DMS79 (cell line): Measurements from ENCODE around the gene ARHGAP42.
A peak's percentile ranks its signal among the peaks of the same experiment; 100 is the strongest.

Experiments used
- DNase-seq: peaks from one replicate; lab custom pipeline; 2025; lab: John Stamatoyannopoulos, UW

The ARHGAP42 gene

DNA sequence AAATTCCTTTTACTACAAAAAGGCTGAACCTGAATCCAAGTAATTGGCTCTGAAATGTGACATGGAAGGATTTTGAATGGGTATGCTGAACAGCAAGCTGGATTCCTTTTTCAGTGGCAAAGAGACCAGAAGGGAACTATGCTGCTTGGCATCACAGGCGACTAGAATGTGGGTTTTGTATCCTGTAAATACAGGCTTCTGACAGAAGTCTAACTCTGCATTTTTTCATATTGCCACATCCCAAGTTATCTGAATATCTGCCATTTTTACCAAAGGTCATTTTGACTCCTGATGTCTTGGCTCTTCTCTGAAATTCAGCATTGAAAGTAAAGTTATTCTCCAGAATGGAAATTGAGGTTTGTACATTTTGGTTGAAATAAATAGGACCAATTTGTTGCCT, 145.7 kb downstream of the ARHGAP42 start:
- no peak for DNase-seq

DNA sequence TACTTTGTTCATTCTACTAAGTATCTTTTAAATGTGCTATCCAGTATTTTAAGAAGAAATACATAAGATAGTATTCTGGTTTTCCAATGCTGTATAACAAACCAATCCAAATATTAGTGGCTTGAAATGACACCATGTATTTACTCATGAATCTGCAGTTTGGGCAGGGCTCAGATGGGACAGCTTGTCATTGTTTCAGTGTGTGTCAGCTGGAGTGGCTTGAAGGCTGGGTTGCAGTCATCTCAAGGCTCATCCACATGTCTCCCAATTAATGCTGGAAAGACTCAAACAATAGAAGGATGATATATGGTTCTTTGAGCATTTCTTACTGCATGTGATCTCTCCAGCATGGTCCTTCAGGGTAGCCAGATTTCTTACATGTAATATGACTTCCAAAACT, 146.2 kb downstream of the ARHGAP42 start:
- no peak for DNase-seq

DNA sequence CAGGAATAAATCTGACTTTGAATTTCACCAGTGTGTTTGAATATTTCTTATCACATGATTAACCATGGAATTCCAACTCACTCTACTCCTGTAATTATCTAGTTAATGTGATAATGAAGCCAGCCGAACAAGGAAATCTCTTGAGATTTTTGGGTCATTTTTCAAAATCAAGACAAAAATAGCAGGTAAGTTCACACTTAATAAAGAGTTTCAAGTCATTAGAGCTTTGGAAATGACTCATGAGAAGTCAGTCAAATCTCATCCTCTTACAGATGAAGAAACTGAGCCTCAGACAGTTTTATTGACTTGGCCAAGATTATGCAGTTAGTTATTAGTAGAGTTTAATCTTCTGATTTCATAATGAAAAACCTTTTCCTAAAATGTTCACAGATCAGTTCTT, 148.8 kb downstream of the ARHGAP42 start:
- DNase-seq: no peak

DNA sequence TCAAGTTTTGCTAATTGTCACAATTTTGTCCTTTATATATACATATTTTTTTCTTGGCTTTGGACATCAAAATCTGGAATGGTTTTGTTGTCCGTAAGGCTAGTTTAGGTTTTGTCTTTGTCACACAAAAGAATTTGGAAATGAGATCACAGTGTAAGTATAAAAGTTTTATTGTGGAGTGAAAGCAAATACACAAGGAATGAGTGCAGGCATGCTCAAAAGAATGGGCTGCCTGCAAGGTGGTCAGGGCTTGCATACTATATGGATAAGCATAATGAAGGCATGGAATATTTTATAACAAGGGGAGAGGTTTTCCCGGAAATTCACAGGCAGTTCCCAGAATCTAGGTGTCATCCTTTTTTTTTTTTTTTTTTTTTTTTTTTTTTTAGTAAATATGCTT, 150.2 kb downstream of the ARHGAP42 start:
- no peak for DNase-seq

- DNase-seq: no peak
Observed at GRCh38 chr11:100841711-100842407, 154.8 kb downstream of the ARHGAP42 start.

GRCh38 chr11:100847696-100848216, 160.7 kb downstream of the ARHGAP42 start:
- DNase-seq: no peak

- no peak for DNase-seq
Observed at GRCh38 chr11:100849009-100849900, 162.2 kb downstream of the ARHGAP42 start.

DNA sequence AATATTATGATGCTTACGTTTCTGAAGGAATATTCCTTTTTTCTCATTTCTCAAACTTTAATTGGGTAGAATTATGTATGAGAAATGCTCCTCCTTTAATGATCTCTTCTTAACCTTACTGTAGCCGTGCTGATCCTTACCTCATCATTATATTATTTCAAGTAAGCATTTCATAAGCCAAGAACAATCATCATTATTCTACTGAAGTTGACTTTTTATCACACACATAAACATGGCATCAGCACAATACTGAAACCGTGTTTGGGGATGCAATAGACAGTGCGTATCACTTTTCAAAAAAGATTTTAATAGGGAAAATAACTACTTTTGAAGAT, 162.8 kb downstream of the ARHGAP42 start:
- no peak for DNase-seq

DNA sequence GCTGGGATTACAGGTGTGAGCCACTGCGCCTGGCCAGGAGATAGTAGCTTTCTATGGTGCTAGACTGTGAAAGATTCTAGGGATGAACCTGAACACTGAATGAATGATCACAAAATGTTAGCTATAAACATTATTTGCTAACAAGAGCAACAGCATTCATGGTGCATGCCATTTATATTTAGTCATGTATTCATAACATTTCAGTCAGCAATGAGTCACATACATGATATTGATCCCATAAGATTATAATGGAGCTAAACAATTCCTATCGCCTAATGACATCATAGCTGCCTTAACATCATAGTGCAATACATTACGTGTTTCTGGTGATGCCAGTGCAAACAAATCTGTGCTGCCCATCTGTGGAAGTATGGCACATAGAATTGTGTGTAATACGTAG, 164.1 kb downstream of the ARHGAP42 start:
- DNase-seq: no peak

DNA sequence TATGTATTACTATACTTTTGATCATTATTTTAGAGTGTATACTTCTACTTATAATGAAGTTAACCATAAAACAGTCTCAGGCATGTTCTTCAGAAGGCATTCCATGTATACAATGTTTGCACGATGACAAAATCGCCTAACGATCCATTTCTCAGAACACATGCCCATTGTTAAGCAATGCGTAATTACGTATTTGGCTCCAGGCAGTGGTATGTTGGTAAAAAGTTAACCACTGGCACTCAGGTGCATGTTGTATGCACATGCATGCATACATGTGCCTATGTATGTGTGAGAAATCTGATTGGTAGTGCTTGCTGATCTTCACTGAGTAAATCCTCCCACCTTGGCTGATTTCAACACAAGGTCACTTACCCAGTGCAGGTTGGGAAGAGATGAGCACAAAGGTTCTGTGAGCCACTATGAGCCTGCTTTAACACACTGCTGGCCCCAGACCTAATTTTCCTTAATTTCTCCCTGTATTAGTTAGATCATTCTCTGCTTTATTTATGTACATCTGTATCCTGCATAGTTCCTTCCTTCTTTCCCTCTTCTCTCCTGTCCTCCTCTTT, 164.6 kb downstream of the ARHGAP42 start:
- no peak for DNase-seq

GRCh38 chr11:100855466-100856067, 168.5 kb downstream of the ARHGAP42 start:
- no peak for DNase-seq

GRCh38 chr11:100857236-100858005, 170.3 kb downstream of the ARHGAP42 start:
- DNase-seq: no peak

- no peak for DNase-seq
Observed at GRCh38 chr11:100860318-100861155, 173.4 kb downstream of the ARHGAP42 start.

DNA sequence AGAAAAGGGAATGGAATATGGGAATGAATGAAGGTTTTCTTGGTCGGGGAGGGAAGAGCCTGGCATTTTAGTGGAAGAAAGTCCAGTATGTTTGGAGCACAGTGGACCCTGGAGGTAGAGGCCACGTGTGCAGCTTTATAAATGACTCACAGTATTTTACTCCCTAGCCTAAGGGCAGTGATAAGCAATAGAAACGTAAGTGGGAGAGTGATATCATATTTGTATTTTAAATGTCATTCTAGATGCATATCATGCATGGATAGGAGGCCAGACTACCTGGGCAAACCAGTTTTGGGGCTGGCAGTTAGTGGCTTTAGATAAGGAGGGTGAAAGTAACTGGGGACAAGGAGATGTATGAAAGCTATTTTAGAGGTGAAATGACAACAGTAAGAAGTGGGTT, 174.1 kb downstream of the ARHGAP42 start:
- no peak for DNase-seq

- DNase-seq: peak; percentile 60
Observed at GRCh38 chr11:100863080-100863581, 176.0 kb downstream of the ARHGAP42 start.

DNA sequence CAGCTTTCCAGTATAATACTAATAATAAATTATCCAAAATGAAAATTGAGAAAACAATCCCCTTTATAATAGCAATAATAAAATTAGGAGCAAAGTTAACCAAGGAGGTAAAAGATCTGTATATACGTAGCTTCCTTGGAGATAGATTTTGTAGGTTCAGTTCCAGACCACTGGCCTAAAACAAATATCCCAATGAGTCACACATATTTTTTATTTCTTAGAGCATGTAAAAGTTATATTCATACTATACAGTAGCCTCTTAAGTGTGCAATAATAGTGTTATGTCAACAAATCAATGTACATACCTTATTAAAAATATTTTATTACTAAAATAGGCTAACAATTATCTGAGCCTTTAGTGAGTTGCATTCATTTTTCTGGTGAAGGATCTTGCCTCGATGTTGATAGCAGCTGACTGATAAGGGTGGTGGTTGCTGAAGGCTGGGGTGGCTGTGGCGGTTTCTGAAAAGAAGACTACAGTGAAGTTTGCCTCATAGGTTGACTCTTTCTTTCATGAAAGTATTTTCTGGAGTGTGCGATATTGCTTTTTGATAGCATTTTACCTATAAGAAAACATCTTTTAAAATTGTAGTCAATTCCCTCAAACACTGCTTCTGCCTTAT, 178.5 kb downstream of the ARHGAP42 start:
- DNase-seq: no peak

GRCh38 chr11:100866453-100866852, 179.4 kb downstream of the ARHGAP42 start:
- DNase-seq: no peak

DNA sequence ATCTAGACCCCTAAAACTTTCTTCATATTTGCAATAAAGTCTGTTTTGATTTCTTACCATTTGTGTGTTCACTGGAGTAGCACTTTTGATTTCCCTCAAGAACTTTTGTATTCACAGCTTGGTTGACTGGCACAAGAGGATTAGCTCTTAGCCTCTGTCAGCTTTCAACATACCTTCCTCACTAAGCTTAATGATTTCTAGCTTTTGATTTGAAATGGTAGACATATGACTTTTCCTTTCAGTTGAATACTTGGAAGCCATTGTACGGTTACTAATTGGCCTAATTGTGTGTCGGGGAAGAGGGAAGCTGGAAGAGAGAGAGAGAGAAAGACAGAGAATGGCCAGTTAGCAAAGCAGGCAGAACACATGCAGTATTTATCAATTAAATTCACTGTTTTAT, 180.5 kb downstream of the ARHGAP42 start:
- DNase-seq: no peak

DNA sequence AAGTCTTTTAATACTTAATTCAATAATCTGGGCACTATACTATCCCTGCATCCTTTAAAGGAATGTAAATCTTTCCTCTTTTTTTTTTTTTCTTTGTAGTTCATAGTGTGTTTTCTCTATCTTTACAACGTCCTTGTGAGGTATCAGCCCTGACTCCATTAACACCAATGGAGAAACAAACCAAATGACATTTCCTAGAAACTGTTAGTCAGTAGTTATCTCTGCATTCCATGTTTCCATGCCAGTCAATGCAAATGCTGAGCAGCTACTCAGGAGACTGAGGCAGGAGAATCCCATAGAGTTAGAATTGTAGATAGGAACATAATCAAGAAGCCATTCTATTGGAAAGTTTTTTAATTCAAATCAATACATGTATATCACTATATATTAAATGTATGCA, 182.2 kb downstream of the ARHGAP42 start:
- DNase-seq: no peak

- no peak for DNase-seq
Observed at GRCh38 chr11:100870138-100870537, 183.1 kb downstream of the ARHGAP42 start.
